ENCODE results near the gene MTA3.
A peak's percentile ranks its signal among the peaks of the same experiment; 100 is the strongest.

Gene MTA3

GRCh38 chr2:42762823-42763804 lies 194.7 kb downstream of the MTA3 start:
- no peak for DNase-seq (ENCODE audit: low spot score)

DNA sequence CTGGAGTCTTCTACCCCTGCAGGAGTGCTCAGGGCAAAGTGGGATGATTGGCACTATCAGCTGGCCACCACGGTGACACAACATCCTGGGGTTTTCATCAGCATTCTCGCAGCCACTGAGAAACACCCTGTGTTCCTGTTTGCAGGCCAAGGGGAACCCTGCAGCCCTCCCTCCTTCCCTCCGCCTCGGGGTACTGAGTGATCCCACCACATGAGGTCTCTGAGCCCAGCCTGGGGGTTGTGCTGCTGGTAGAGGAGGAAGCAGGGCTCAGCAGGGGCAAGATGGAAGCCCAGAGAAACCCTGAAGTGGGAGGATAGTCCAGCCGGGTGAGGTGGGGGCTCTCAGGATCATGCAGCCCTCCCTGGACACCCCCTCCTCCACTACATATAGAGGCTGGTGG lies 195.7 kb downstream of the MTA3 start, which contains the start of gene OXER1:
Gene OXER1, minus strand, starts transcription at position 40 of the 400 bp plus-strand sequence. CDS start 73 bp downstream, outside the sequence.
- no peak for DNase-seq (ENCODE audit: low spot score)

DNA sequence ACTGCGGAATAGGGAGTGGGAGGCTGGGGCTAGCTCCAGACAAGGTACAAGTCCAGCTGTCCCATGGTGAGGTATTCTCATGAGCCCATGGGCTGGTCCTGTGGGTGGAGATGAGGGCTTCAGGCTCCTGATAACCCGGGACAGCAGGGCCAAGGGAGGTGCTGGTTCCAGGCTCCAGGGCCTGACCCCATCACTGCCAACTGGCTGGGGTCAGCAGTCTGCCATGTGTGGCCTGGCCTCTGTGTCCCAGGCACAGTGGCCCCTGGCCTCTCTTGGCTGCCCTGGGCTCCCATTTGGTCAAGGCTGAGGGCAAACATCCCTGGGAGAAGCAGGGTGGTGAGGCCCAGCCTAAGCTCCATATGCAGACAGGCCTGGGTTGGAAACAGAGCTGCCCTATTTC lies 196.5 kb downstream of the MTA3 start:
- DNase-seq (ENCODE audit: low spot score), result no peak

GRCh38 chr2:42765686-42766085 lies 197.3 kb downstream of the MTA3 start:
- no peak for DNase-seq (ENCODE audit: low spot score)

DNA sequence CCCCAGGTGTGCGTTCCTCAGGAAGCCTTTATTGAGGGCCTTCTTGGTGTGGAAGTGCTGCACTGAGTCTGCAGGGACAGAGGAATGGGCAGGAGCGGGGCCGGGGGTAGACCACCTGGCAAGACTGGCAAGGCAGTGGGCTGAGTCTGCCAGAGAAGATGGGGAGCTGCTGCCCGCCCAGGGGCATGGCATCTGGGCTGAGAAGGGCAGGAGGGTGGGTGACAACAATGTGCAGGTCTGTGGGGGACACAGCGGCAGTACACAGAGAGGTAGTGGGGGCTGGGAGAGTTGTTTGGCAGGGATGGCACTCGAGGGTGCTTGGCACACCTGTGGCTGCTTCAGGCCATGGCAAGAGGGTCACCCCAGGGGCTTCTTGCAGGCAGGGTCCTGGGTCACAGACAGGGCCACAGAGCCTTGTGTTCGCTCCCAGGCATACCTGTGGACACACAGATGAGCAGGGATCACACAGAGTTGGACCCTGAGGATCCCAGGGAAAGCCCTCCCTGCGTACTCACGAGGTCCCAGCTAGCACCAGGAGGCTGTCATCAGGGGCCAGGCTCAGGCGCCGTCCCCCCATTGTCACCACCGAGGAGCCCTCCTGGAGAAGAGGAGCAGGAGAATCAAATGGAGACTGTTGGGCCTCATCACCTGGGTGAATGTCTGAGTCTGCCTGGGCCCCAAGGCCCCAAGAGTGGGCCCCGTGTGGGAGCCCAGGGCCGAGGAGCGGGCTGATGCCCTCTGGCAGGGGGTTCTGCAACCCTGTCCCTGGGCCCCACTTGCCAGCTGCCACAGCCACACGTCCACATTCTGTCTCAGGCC lies 198.9 kb downstream of the MTA3 start:
- DNase-seq (ENCODE audit: low spot score), result no peak

GRCh38 chr2:42767899-42768705 lies 199.7 kb downstream of the MTA3 start:
- no peak for DNase-seq (ENCODE audit: low spot score)

- no peak for DNase-seq (ENCODE audit: low spot score)
Observed at GRCh38 chr2:42768706-42769256, 200.3 kb downstream of the MTA3 start.

- DNase-seq (ENCODE audit: low spot score), result no peak
Observed at GRCh38 chr2:42769583-42770287, 201.3 kb downstream of the MTA3 start.

GRCh38 chr2:42770288-42771131 lies 202.1 kb downstream of the MTA3 start:
- DNase-seq (ENCODE audit: low spot score), result peak; percentile 74

GRCh38 chr2:42771546-42772153 lies 203.2 kb downstream of the MTA3 start:
- DNase-seq (ENCODE audit: low spot score), result no peak

GRCh38 chr2:42775186-42775585 lies 206.8 kb downstream of the MTA3 start:
- no peak for DNase-seq (ENCODE audit: low spot score)

- no peak for DNase-seq (ENCODE audit: low spot score)
Observed at GRCh38 chr2:42775810-42776209, 207.4 kb downstream of the MTA3 start.

GRCh38 chr2:42777883-42778805 lies 209.7 kb downstream of the MTA3 start:
- no peak for DNase-seq (ENCODE audit: low spot score)

DNA sequence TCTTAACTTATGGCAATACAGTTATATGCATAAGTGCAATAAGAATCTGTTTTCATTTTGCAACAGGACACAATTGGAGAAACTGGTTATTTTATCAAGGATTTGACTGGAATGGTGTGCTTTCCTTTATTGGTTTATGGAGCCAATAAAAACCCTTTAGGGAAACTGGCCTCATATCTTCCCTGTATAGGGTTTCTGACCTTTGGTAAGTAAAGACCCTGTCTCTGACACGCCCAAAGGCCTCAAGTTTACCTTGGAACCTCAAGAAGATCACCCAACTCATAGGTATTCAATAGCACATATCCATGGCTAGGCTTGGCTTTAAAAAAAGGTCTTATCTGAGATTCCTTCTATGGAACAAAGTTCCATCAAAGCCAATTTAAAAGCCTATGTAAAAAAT lies 212.7 kb downstream of the MTA3 start:
- DNase-seq (ENCODE audit: low spot score), result no peak

DNA sequence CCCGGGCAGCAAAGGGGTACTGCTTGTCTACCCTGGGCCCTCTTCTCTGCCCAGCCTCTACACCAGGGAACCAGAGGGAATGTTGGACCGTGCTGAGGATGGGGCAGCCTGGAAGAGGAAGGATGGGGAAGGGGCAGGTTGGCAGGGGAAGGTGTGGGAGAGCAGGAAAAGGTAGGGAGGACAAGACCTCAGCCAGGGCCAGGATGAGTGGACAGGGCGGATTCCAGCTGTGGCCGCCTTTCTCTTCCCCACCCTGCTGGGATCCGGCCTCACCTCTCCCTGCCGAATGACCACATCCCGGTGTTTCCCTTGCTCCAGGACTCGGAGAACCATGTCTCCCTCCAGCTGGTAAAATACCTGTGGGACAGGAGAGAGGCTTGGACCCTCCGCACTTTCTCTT lies 215.1 kb downstream of the MTA3 start:
- no peak for DNase-seq (ENCODE audit: low spot score)

GRCh38 chr2:42784204-42784880 lies 215.9 kb downstream of the MTA3 start:
- DNase-seq (ENCODE audit: low spot score), result no peak

GRCh38 chr2:42786561-42787345 lies 218.3 kb downstream of the MTA3 start:
- DNase-seq (ENCODE audit: low spot score), result no peak

Measured in cerebellar cortex (tissue), 1 donor.